HepG2 (cell line): Measurements from ENCODE around the gene MYADML2. TPM values are rescaled to one million over a fixed set of nuclear protein-coding genes. Genes with fewer than 3 reads are reported as not detected.

Experiments used
- AGO1 ChIP-seq: fragments of 200-400 bp; formaldehyde crosslinking; IDR thresholded peaks from 2 replicates; pipeline ENCODE4 v1.6.1; 2017; ENCODE audit warnings: mild to moderate bottlenecking, low read depth, low read length, moderate library complexity; ENCODE audit not compliant: poor library complexity, severe bottlenecking
- ARHGAP35 ChIP-seq: sonication (generic); formaldehyde crosslinking; IDR thresholded peaks from 2 replicates; pipeline ENCODE4 v1.9.0; 2022; ENCODE audit warnings: mild to moderate bottlenecking, inconsistent platforms, moderate library complexity, missing genetic modification reagents, borderline replicate concordance
- ATM ChIP-seq: fragments of 450-650 bp; IDR thresholded peaks from 2 replicates; pipeline ENCODE4 v1.7.1; 2017; ENCODE audit warnings: mild to moderate bottlenecking, borderline replicate concordance
- BRCA1 ChIP-seq: sonication (generic); formaldehyde crosslinking; IDR thresholded peaks from 2 replicates; pipeline ENCODE4 v1.4.0; 2020; ENCODE audit warnings: missing genetic modification reagents
- CBFB ChIP-seq: sonication (generic); formaldehyde crosslinking; IDR thresholded peaks from 2 replicates; pipeline ENCODE4 v1.4.0; 2020; ENCODE audit warnings: missing genetic modification reagents
- CCDC6 ChIP-seq: sonication (generic); formaldehyde crosslinking; IDR thresholded peaks from 2 replicates; pipeline ENCODE4 v1.8.1; 2022; ENCODE audit warnings: mild to moderate bottlenecking, missing genetic modification reagents, moderate library complexity
- EP300 ChIP-seq, 3 experiments: sonication (generic) in 1 of 3; formaldehyde crosslinking in 1 of 3; IDR thresholded peaks; 2 replicates each; pipeline versions ENCODE4 v1.5.1 to v1.6.1; 2011 to 2020; ENCODE audit warnings: low read depth in 2 of 3, low read length in 2 of 3, borderline replicate concordance in 1 of 3, improper control_type of control experiment in 1 of 3, mild to moderate bottlenecking in 1 of 3, missing genetic modification reagents in 1 of 3, moderate library complexity in 1 of 3
- FOXO1 ChIP-seq: sonication (generic); formaldehyde crosslinking; IDR thresholded peaks from 2 replicates; pipeline ENCODE4 v1.4.0; 2020; ENCODE audit warnings: missing genetic modification reagents
- HDAC1 ChIP-seq: sonication (generic); formaldehyde crosslinking; IDR thresholded peaks from 2 replicates; pipeline ENCODE4 v1.5.1; 2020; ENCODE audit warnings: mild to moderate bottlenecking, missing genetic modification reagents
- HNRNPLL ChIP-seq: fragments of 200-400 bp; formaldehyde crosslinking; IDR thresholded peaks from 2 replicates; pipeline ENCODE4 v1.6.1; 2017; ENCODE audit warnings: mild to moderate bottlenecking, low read depth, low read length; ENCODE audit not compliant: poor library complexity, severe bottlenecking
- MEIS2 ChIP-seq: sonication (generic); formaldehyde crosslinking; IDR thresholded peaks from 2 replicates; pipeline ENCODE4 v1.9.0; 2021; ENCODE audit warnings: mild to moderate bottlenecking, missing genetic modification reagents
- POLR2G ChIP-seq: fragments of 200-400 bp; formaldehyde crosslinking; IDR thresholded peaks from 2 replicates; pipeline ENCODE4 v1.6.1; 2018; ENCODE audit warnings: mild to moderate bottlenecking, low read depth, low read length, moderate library complexity
- PRMT3 ChIP-seq: sonication (generic); formaldehyde crosslinking; IDR thresholded peaks from 2 replicates; pipeline ENCODE4 v1.8.1; 2022; ENCODE audit warnings: low read depth, mild to moderate bottlenecking, moderate library complexity, missing genetic modification reagents, borderline replicate concordance
- SIN3A ChIP-seq: IDR thresholded peaks from 2 replicates; pipeline ENCODE4 v1.6.1; 2011; ENCODE audit warnings: low read depth, mild to moderate bottlenecking, control low read depth, low read length, borderline replicate concordance
- SKI ChIP-seq: fragments of 450-650 bp; IDR thresholded peaks from one replicate; pipeline ENCODE4 v1.6.1; 2018; ENCODE audit warnings: mild to moderate bottlenecking; ENCODE audit not compliant: partially characterized antibody
- STAT5B ChIP-seq: sonication (generic); formaldehyde crosslinking; IDR thresholded peaks from 2 replicates; pipeline ENCODE4 v1.4.0; 2020; ENCODE audit warnings: missing genetic modification reagents
- TCF7 ChIP-seq: sonication (generic); IDR thresholded peaks from 2 replicates; pipeline ENCODE4 v1.6.1; 2016; ENCODE audit warnings: antibody characterized with exemption, low read depth
- ZNF3 ChIP-seq: IDR thresholded peaks from 2 replicates; pipeline ENCODE4 v1.7.0; 2017; ENCODE audit warnings: inconsistent platforms
- ZNF446 ChIP-seq: sonication (generic); formaldehyde crosslinking; IDR thresholded peaks from 2 replicates; pipeline ENCODE4 v1.5.0; 2020; ENCODE audit warnings: mild to moderate bottlenecking, missing genetic modification reagents
- ZNF543 ChIP-seq: sonication (generic); formaldehyde crosslinking; IDR thresholded peaks from 2 replicates; pipeline ENCODE4 v1.4.0; 2020; ENCODE audit warnings: mild to moderate bottlenecking, missing genetic modification reagents
- ZNF557 ChIP-seq: sonication (generic); formaldehyde crosslinking; IDR thresholded peaks from 2 replicates; pipeline ENCODE4 v1.4.0; 2020; ENCODE audit warnings: missing genetic modification reagents
- ZNF567 ChIP-seq: sonication (generic); formaldehyde crosslinking; IDR thresholded peaks from 2 replicates; pipeline ENCODE4 v1.8.1; 2023; ENCODE audit warnings: mild to moderate bottlenecking, missing genetic modification reagents, borderline replicate concordance
- ZNF569 ChIP-seq: sonication (generic); formaldehyde crosslinking; IDR thresholded peaks from 2 replicates; pipeline ENCODE4 v1.5.0; 2020; ENCODE audit warnings: mild to moderate bottlenecking, missing genetic modification reagents, moderate library complexity, borderline replicate concordance
- ZNF589 ChIP-seq: sonication (generic); formaldehyde crosslinking; conservative IDR thresholded peaks from 2 replicates; pipeline ENCODE4 v1.8.0; 2022; ENCODE audit warnings: mild to moderate bottlenecking, moderate library complexity, missing genetic modification reagents
- ZNF775 ChIP-seq: sonication (generic); formaldehyde crosslinking; IDR thresholded peaks from 2 replicates; pipeline ENCODE4 v1.4.0; 2020; ENCODE audit warnings: missing genetic modification reagents, mild to moderate bottlenecking, moderate library complexity, borderline replicate concordance
- ZSCAN20 ChIP-seq: sonication (generic); formaldehyde crosslinking; IDR thresholded peaks from 2 replicates; pipeline ENCODE4 v1.4.0; 2020; ENCODE audit warnings: missing genetic modification reagents, mild to moderate bottlenecking, borderline replicate concordance
- polyA plus RNA-seq, 8 experiments: library from polyadenylated mRNA; depleted of rRNA in 3 of 8; stranded (reverse) in 7 of 8; unstranded in 1 of 8; fragments of >200 nt; fragmentation: Illumina TruSeq in 4 of 8; extraction: Trizol in 4 of 8; gene quantifications; 2 replicates each; pipeline versions ENCODE4 v1.2.1 to v1.2.3, GENCODE V29; 2011 to 2016; ENCODE audit warnings: low read depth in 4 of 8, missing spikeins in 1 of 8, mixed read lengths in 1 of 8; ENCODE audit not compliant: insufficient read depth in 1 of 8
- total RNA-seq, 5 experiments: library from RNA; depleted of rRNA; stranded (reverse); fragments of >200 nt; fragmentation: Illumina TruSeq; extraction: Trizol; gene quantifications; 2 replicates each; pipeline ENCODE4 v1.2.3, GENCODE V29; 2016; ENCODE audit warnings: low read depth in 1 of 5
- TF ChIP-seq, protein P1 (sequence below): sonication (generic); formaldehyde crosslinking; IDR thresholded peaks from 2 replicates; pipeline ENCODE4 v1.4.0; 2020; ENCODE audit warnings: missing genetic modification reagents
- TF ChIP-seq, protein P2 (sequence below): sonication (generic); formaldehyde crosslinking; IDR thresholded peaks from 2 replicates; pipeline ENCODE4 v1.5.0; 2020; ENCODE audit warnings: mild to moderate bottlenecking, missing genetic modification reagents

MYADML2 gene
- total and polyA plus RNA-seq, 2 of the 13 experiments (the other 11 are each of a cell fraction or from before 2014, with no cell fraction given) = not detected

DNA sequence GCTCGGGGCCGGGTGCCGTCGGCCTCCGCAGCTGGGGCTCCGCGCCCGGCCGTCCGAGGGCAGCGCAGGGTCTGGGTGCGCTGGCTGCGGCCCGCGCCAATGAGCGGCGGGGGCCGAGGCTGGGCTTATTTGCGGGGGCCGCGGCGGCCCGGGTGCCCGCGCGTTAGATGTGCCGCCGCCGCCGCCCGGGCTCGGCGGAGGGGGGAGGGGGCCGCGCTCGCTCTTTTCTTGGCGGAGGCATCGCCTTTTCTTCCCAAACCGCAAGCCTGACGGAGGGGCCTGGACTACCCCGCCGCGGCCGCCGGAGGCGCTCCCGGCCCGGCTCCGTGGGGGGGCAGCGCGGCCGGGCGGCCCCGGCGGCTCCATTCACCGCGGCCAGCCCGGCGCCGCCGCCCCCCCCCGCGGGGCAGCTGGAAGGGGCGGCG is 14.1 kb upstream of the MYADML2 start, which contains the start of gene NOTUM (continued):
- TF ChIP-seq ZNF567 (no peak), EP300 (IDR thresholded peaks at IDR 0.05; ENCODE audit: low read depth in 2 of 2, low read length in 2 of 2) (peak in 1 of 2 experiments; percentile 16; a peak in 2 of 4 replicates), EP300 (CRISPR knock-in tag; IDR thresholded peaks at IDR 0.05; ENCODE audit: borderline replicate concordance) (no peak), ZNF569 (no peak), SKI (peak; percentile 92), HNRNPLL (peak; percentile 59), BRCA1 (CRISPR knock-in tag) (no peak), TCF7 (peak; percentile 69), ARHGAP35 (no peak), FOXO1 (CRISPR knock-in tag) (peak; percentile 2; the same call in 1 of the 2 replicates), ATM (no peak), POLR2G (0 out of 2 replicates have a peak, but pooled peaks have one; percentile 24), ZNF3 (no peak), ZNF775 (CRISPR knock-in tag) (no peak), ZNF446 (CRISPR knock-in tag) (no peak), ZSCAN20 (0 out of 2 replicates have a peak, but pooled peaks have one; percentile 49), CBFB (peak; percentile 81; the same call in 1 of the 2 replicates), ZNF589 (CRISPR knock-in tag) (no peak), AGO1 (peak; percentile 17), ZNF543 (CRISPR knock-in tag) (0 out of 2 replicates have a peak, but pooled peaks have one; percentile 13), SIN3A (peak; percentile 49; the same call in 1 of the 2 replicates), MEIS2 (CRISPR knock-in tag) (peak; percentile 34; the same call in 1 of the 2 replicates), PRMT3 (0 out of 2 replicates have a peak, but pooled peaks have one; percentile 36), HDAC1 (CRISPR knock-in tag) (0 out of 2 replicates have a peak, but pooled peaks have one; percentile 5), ZNF557 (CRISPR knock-in tag) (no peak), STAT5B (CRISPR knock-in tag) (no peak), CCDC6 (CRISPR knock-in tag) (peak; percentile 78; the same call in 1 of the 2 replicates)
- TF ChIP-seq, protein P1, sequence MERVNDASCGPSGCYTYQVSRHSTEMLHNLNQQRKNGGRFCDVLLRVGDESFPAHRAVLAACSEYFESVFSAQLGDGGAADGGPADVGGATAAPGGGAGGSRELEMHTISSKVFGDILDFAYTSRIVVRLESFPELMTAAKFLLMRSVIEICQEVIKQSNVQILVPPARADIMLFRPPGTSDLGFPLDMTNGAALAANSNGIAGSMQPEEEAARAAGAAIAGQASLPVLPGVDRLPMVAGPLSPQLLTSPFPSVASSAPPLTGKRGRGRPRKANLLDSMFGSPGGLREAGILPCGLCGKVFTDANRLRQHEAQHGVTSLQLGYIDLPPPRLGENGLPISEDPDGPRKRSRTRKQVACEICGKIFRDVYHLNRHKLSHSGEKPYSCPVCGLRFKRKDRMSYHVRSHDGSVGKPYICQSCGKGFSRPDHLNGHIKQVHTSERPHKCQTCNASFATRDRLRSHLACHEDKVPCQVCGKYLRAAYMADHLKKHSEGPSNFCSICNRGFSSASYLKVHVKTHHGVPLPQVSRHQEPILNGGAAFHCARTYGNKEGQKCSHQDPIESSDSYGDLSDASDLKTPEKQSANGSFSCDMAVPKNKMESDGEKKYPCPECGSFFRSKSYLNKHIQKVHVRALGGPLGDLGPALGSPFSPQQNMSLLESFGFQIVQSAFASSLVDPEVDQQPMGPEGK (CRISPR knock-in tag) = peak; percentile 55
- TF ChIP-seq, protein P2, sequence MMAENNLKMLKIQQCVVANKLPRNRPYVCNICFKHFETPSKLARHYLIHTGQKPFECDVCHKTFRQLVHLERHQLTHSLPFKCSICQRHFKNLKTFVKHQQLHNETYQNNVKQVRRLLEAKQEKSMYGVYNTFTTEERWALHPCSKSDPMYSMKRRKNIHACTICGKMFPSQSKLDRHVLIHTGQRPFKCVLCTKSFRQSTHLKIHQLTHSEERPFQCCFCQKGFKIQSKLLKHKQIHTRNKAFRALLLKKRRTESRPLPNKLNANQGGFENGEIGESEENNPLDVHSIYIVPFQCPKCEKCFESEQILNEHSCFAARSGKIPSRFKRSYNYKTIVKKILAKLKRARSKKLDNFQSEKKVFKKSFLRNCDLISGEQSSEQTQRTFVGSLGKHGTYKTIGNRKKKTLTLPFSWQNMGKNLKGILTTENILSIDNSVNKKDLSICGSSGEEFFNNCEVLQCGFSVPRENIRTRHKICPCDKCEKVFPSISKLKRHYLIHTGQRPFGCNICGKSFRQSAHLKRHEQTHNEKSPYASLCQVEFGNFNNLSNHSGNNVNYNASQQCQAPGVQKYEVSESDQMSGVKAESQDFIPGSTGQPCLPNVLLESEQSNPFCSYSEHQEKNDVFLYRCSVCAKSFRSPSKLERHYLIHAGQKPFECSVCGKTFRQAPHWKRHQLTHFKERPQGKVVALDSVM = no peak
